Measurements from ENCODE around the gene ABHD2.

ABHD2 gene

GRCh38 chr15:89171136-89172072 is 83.1 kb downstream of the ABHD2 start:
- peak; percentile 14 to 39 for DNase-seq

- DNase-seq = no peak
Measured at GRCh38 chr15:89172921-89173320, 84.7 kb downstream of the ABHD2 start.

- DNase-seq = no peak
Measured at GRCh38 chr15:89174476-89174875, 86.2 kb downstream of the ABHD2 start.

GRCh38 chr15:89175617-89176191 is 87.4 kb downstream of the ABHD2 start:
- no peak for DNase-seq

GRCh38 chr15:89177116-89177515 is 88.9 kb downstream of the ABHD2 start:
- DNase-seq = no peak

- DNase-seq = peak; percentile 50 to 51
Measured at GRCh38 chr15:89177633-89178306, 89.5 kb downstream of the ABHD2 start.

- no peak for DNase-seq
Measured at GRCh38 chr15:89178307-89178977, 90.2 kb downstream of the ABHD2 start.

- DNase-seq = no peak
Measured at GRCh38 chr15:89179966-89180875, 92.0 kb downstream of the ABHD2 start.

GRCh38 chr15:89184357-89184756 is 96.1 kb downstream of the ABHD2 start:
- peak; percentile 88 to 92 for DNase-seq

GRCh38 chr15:89184886-89185526 is 96.8 kb downstream of the ABHD2 start:
- no peak for DNase-seq

- DNase-seq = peak in 1 of 2 experiments; percentile 5
Measured at GRCh38 chr15:89186803-89187202, 98.5 kb downstream of the ABHD2 start.

GRCh38 chr15:89187301-89187985 is 99.2 kb downstream of the ABHD2 start:
- DNase-seq = no peak

- peak in 1 of 2 experiments; percentile 39 for DNase-seq
Measured at GRCh38 chr15:89187986-89188514, 99.8 kb downstream of the ABHD2 start.

- DNase-seq = no peak
Measured at GRCh38 chr15:89192136-89192535, 103.9 kb downstream of the ABHD2 start.

GRCh38 chr15:89192766-89193165 is 104.5 kb downstream of the ABHD2 start:
- DNase-seq = no peak

- DNase-seq = no peak
Measured at GRCh38 chr15:89194608-89195007, 106.4 kb downstream of the ABHD2 start.

GRCh38 chr15:89195836-89196235 is 107.6 kb downstream of the ABHD2 start:
- DNase-seq = no peak

GRCh38 chr15:89196241-89196640 is 108.0 kb downstream of the ABHD2 start:
- no peak for DNase-seq

- peak in 1 of 2 experiments; percentile 10 for DNase-seq
Measured at GRCh38 chr15:89196994-89197393, 108.7 kb downstream of the ABHD2 start.

GRCh38 chr15:89197503-89197971 is 109.3 kb downstream of the ABHD2 start:
- no peak for DNase-seq

All from SHP77 (cell line).